ENCODE measurements around the gene ELAVL3. TPM values are rescaled to one million over a fixed set of nuclear protein-coding genes. Genes with fewer than 3 reads are reported as not detected.
"Not testable (repeated sequence)": the region's sequence is repeated elsewhere in the genome, so short reads cannot be mapped to it uniquely, and the experiment has no call there.

Gene ELAVL3
- total and polyA plus RNA-seq, 2 experiments from 2014 or later, result not detected

DNA sequence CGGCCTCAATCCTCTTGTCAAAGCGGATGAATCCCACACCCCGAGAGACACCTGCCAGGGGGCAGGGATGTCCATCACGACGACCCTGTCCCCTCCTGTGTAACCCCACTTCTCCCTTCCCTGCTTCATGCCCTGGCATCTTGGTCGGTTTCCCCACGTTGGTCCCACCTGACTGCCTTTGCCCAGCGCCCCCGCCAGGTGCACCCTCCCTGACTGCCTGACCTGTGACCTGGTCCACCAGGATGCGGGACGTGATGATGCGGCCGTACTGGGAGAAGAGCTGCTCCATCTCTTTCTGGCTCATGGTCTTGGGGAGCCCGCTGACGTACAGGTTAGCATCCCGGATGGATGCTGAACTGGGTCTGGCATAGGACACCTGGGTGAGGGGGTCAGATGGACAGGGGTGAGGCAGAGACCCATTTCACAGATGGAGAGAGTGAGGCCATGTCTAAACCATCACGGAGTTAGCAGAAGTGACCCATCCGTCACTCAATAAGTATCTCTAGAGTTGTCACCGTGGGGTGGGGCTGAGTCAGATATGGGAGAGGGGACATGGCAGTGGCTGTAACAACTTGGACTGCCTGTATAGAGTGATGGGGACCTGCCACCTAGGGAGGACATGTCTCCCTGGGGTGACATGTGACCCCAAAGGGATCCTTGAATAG is 22.5 kb downstream of the ELAVL3 start:
- no peaks in the 10 kb centered on the region for H3K79me2 ChIP-seq (ENCODE audit: insufficient read depth)
- no peaks in the 10 kb centered on the region for H3K4me1 ChIP-seq (ENCODE audit: insufficient read depth)
- DNase-seq, result no peak
- no peaks in the 10 kb centered on the region for H3F3A ChIP-seq (ENCODE audit: insufficient read depth)
- H3K9ac ChIP-seq, result no peak overlapping the region
- H3K4me2 ChIP-seq (ENCODE audit: unreplicated experiment), result no peak overlapping the region
- no peak overlapping the region for H2AFZ ChIP-seq
- WGBS, 2 experiments (ENCODE audit: low coverage in 1 of 2, low lambda C conversion rate in 2 of 2, missing lambda C conversion rate in 2 of 2), result 80 to 82% methylated on average over 17 to 19 of the region's 19 CpGs
- no peaks in the 10 kb centered on the region for H3K9me2 ChIP-seq (ENCODE audit: insufficient read depth)
- TF ChIP-seq EZH2phosphoT487 (IDR thresholded peaks at IDR 0.05; ENCODE audit: insufficient read depth, low read depth) (no peak), EZH2 (IDR thresholded peaks at IDR 0.05; ENCODE audit: insufficient read depth, poor library complexity, severe bottlenecking) (no peak)
- H3K36me3 ChIP-seq (ENCODE audit: low read depth), result no peaks in the 10 kb centered on the region
- H3K9me3 ChIP-seq (ENCODE audit: low read depth), result no peaks in the 10 kb centered on the region
- no peak overlapping the region for H3K4me3 ChIP-seq
- H3K27me3 ChIP-seq (replicated peaks; ENCODE audit: insufficient read depth), result no peaks in the 10 kb centered on the region
- no peak overlapping the region for H3K27ac ChIP-seq
- in situ Hi-C loops (cut with MboI), result loop anchor here (25.0 kb wide), 1 partner anchor 171 kb away; the partner anchor contains the start of gene TSPAN16
- no peaks in the 10 kb centered on the region for H4K20me1 ChIP-seq (ENCODE audit: insufficient read depth)

DNA sequence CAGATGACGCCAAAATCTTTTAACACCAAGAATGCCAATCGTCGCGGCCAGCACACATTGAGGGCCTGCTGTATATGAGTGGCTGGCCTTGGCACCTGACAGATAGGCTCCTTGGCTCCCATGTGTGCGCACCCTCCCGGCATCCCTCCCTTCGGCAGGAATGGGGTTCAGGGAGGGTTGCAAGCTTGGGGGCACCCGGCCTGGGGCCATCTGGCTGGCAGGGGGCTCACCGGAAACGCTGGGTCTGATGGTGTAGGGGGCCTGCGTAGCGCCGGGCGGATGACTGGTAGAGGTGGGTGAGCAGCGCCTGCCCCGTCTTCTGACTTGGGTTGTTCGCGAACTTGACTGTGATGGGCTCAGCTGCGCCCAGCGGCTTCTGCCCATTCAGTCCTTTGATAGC is 23.0 kb downstream of the ELAVL3 start:
- 79% methylated on average over 18 to 20 of the region's 20 CpGs for WGBS, 2 experiments (ENCODE audit: low coverage in 1 of 2, low lambda C conversion rate in 2 of 2, missing lambda C conversion rate in 2 of 2)
- H3K9me2 ChIP-seq (ENCODE audit: insufficient read depth), result no peaks in the 10 kb centered on the region
- H3K9me3 ChIP-seq (ENCODE audit: low read depth), result no peaks in the 10 kb centered on the region
- H3K4me3 ChIP-seq, result no peak overlapping the region
- no peak for DNase-seq
- no peaks in the 10 kb centered on the region for H4K20me1 ChIP-seq (ENCODE audit: insufficient read depth)
- H3K36me3 ChIP-seq (ENCODE audit: low read depth), result no peaks in the 10 kb centered on the region
- no peaks in the 10 kb centered on the region for H3F3A ChIP-seq (ENCODE audit: insufficient read depth)
- H3K79me2 ChIP-seq (ENCODE audit: insufficient read depth), result no peaks in the 10 kb centered on the region
- no peaks in the 10 kb centered on the region for H3K27me3 ChIP-seq (replicated peaks; ENCODE audit: insufficient read depth)
- in situ Hi-C loops (cut with MboI), result loop anchor here (25.0 kb wide), 1 partner anchor 171 kb away; the partner anchor contains the start of gene TSPAN16
- H3K27ac ChIP-seq, result no peak overlapping the region
- no peak for TF ChIP-seq EZH2phosphoT487 (IDR thresholded peaks at IDR 0.05; ENCODE audit: insufficient read depth, low read depth)
- TF ChIP-seq EZH2 (IDR thresholded peaks at IDR 0.05; ENCODE audit: insufficient read depth, poor library complexity, severe bottlenecking), result no peak
- no peak overlapping the region for H3K9ac ChIP-seq
- H3K4me1 ChIP-seq (ENCODE audit: insufficient read depth), result no peaks in the 10 kb centered on the region
- no peak overlapping the region for H2AFZ ChIP-seq
- H3K4me2 ChIP-seq (ENCODE audit: unreplicated experiment), result no peak overlapping the region

- in situ Hi-C loops (cut with MboI), result loop anchor here (25.0 kb wide), 1 partner anchor 170 kb away; the partner anchor contains the start of gene TSPAN16
- no peaks in the 10 kb centered on the region for H3K36me3 ChIP-seq (ENCODE audit: low read depth)
- 30 to 34% methylated on average over 11 to 16 of the region's 18 CpGs for WGBS, 2 experiments (ENCODE audit: low coverage in 1 of 2, low lambda C conversion rate in 2 of 2, missing lambda C conversion rate in 2 of 2)
- no peaks in the 10 kb centered on the region for H3K4me1 ChIP-seq (ENCODE audit: insufficient read depth)
- no peaks in the 10 kb centered on the region for H3K9me2 ChIP-seq (ENCODE audit: insufficient read depth)
- no peak overlapping the region for H3K27ac ChIP-seq
- no peaks in the 10 kb centered on the region for H4K20me1 ChIP-seq (ENCODE audit: insufficient read depth)
- TF ChIP-seq EZH2 (IDR thresholded peaks at IDR 0.05; ENCODE audit: insufficient read depth, poor library complexity, severe bottlenecking) (no peak), EZH2phosphoT487 (IDR thresholded peaks at IDR 0.05; ENCODE audit: insufficient read depth, low read depth) (no peak)
- H3K4me3 ChIP-seq, result no peak overlapping the region
- no peaks in the 10 kb centered on the region for H3K9me3 ChIP-seq (ENCODE audit: low read depth)
- H3K9ac ChIP-seq, result no peak overlapping the region
- H3K27me3 ChIP-seq (replicated peaks; ENCODE audit: insufficient read depth), result no peaks in the 10 kb centered on the region
- no peaks in the 10 kb centered on the region for H3F3A ChIP-seq (ENCODE audit: insufficient read depth)
- no peak overlapping the region for H2AFZ ChIP-seq
- H3K4me2 ChIP-seq (ENCODE audit: unreplicated experiment), result no peak overlapping the region
- DNase-seq, result no peak
- H3K79me2 ChIP-seq (ENCODE audit: insufficient read depth), result no peaks in the 10 kb centered on the region
Measured at GRCh38 chr19:11457115-11457514, 23.7 kb downstream of the ELAVL3 start.

DNA sequence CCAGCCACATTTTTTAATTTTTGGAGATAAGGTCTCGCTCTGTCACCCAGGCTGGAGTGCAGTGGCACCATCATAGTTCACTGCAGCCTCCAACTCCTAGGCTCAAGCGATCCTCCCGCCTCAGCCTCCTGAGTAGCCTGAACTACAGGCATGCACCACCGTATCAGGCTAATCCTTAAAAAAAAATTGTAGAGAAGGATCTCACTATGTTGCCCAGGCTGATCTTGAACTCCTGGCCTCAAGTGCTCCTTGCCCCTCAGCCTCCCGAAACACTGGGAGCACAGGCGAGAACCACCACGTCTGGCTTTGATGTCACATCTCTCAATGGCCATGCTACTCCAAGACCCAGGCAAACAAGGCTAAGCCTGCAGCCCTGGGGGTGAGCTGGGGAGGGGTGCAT is 24.2 kb downstream of the ELAVL3 start:
- no peaks in the 10 kb centered on the region for H3K79me2 ChIP-seq (ENCODE audit: insufficient read depth)

GRCh38 chr19:11455233-11455554 is 25.7 kb downstream of the ELAVL3 start:
- not testable (repeated sequence) for H3K27me3 ChIP-seq (replicated peaks; ENCODE audit: insufficient read depth); H3K4me1 ChIP-seq (ENCODE audit: insufficient read depth); H3K79me2 ChIP-seq (ENCODE audit: insufficient read depth); H4K20me1 ChIP-seq (ENCODE audit: insufficient read depth); H3K9me2 ChIP-seq (ENCODE audit: insufficient read depth); H3K36me3 ChIP-seq (ENCODE audit: low read depth); DNase-seq; H3F3A ChIP-seq (ENCODE audit: insufficient read depth); H3K4me2 ChIP-seq (ENCODE audit: unreplicated experiment); H3K9ac ChIP-seq; H2AFZ ChIP-seq; H3K27ac ChIP-seq; H3K4me3 ChIP-seq; H3K9me3 ChIP-seq (ENCODE audit: low read depth)
- WGBS, 2 experiments (ENCODE audit: low coverage in 1 of 2, low lambda C conversion rate in 2 of 2, missing lambda C conversion rate in 2 of 2), result 95 to 96% methylated on average over 8 to 9 of the region's 9 CpGs
- in situ Hi-C loops (cut with MboI), result loop anchor here (25.0 kb wide), 1 partner anchor 168 kb away; the partner anchor contains the start of gene TSPAN16

More for the DNA sequence above, 24.2 kb downstream of the ELAVL3 start:
- H3F3A ChIP-seq (ENCODE audit: insufficient read depth), result no peaks in the 10 kb centered on the region
- no peaks in the 10 kb centered on the region for H3K4me1 ChIP-seq (ENCODE audit: insufficient read depth)
- WGBS, 2 experiments (ENCODE audit: low coverage in 1 of 2, low lambda C conversion rate in 2 of 2, missing lambda C conversion rate in 2 of 2), result 74 to 80% methylated on average over 7 of the region's 7 CpGs
- in situ Hi-C loops (cut with MboI), result loop anchor here (25.0 kb wide), 1 partner anchor 169 kb away; the partner anchor contains the start of gene TSPAN16
- DNase-seq, result no peak
- no peak for TF ChIP-seq EZH2phosphoT487 (IDR thresholded peaks at IDR 0.05; ENCODE audit: insufficient read depth, low read depth)
- TF ChIP-seq EZH2 (IDR thresholded peaks at IDR 0.05; ENCODE audit: insufficient read depth, poor library complexity, severe bottlenecking), result no peak
- no peaks in the 10 kb centered on the region for H3K9me3 ChIP-seq (ENCODE audit: low read depth)
- no peaks in the 10 kb centered on the region for H3K9me2 ChIP-seq (ENCODE audit: insufficient read depth)
- no peaks in the 10 kb centered on the region for H3K36me3 ChIP-seq (ENCODE audit: low read depth)
- H3K4me2 ChIP-seq (ENCODE audit: unreplicated experiment), result no peak overlapping the region
- H3K27me3 ChIP-seq (replicated peaks; ENCODE audit: insufficient read depth), result no peaks in the 10 kb centered on the region
- no peak overlapping the region for H3K9ac ChIP-seq
- H3K4me3 ChIP-seq, result no peak overlapping the region
- no peak overlapping the region for H3K27ac ChIP-seq
- no peaks in the 10 kb centered on the region for H4K20me1 ChIP-seq (ENCODE audit: insufficient read depth)
- no peak overlapping the region for H2AFZ ChIP-seq

Data from GM23248 (cell line).